AG10803 (cell line): ENCODE data around the gene SSBP3.

Experiments used
- DNase-seq: peaks from one replicate; pipeline ENCODE4 v3.0.0; 2010; ENCODE audit warnings: low read depth
- H3K4me3 ChIP-seq: 2 replicates; pipeline ENCODE4 v1.5.1; 2011; ENCODE audit warnings: mild to moderate bottlenecking, low read length, control low read depth
- TF ChIP-seq, protein P1 (sequence below): conservative IDR thresholded peaks from 2 replicates; pipeline ENCODE4 v1.5.1; 2011; ENCODE audit warnings: mild to moderate bottlenecking, low read length, control low read depth, inconsistent platforms

Gene SSBP3

DNA sequence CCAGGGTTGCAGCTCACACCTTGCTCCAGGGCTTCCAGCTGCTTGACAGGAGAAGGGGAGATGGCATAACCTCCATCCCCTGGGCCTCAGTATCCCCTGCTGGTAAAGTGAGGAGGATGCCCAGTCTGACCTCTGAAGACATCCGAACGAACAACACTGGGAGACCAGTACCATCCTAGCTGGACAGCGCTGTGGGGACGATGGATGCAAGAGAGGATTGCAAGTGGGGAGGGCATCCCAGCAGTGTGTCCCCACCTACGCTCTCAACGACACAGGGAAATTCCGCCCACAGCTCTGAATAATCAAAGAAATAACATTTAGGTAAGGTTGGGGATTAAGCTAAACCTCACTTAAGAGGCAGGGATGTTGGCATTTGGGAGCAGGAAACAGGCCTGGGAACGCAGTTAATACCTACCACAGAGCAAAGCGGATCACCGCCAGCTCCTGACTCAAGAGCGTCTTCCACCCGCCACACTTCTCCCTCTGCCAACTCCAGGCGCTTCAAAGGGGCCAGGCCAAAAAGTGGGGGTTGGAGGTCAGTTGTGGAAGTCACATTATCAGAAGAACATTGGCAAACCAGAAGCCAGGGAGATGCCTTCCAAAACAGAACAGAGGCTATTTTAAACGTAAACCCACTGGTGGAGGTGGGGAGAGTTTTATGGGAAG is 47.6 kb downstream of the SSBP3 start:
- TF ChIP-seq, protein P1, sequence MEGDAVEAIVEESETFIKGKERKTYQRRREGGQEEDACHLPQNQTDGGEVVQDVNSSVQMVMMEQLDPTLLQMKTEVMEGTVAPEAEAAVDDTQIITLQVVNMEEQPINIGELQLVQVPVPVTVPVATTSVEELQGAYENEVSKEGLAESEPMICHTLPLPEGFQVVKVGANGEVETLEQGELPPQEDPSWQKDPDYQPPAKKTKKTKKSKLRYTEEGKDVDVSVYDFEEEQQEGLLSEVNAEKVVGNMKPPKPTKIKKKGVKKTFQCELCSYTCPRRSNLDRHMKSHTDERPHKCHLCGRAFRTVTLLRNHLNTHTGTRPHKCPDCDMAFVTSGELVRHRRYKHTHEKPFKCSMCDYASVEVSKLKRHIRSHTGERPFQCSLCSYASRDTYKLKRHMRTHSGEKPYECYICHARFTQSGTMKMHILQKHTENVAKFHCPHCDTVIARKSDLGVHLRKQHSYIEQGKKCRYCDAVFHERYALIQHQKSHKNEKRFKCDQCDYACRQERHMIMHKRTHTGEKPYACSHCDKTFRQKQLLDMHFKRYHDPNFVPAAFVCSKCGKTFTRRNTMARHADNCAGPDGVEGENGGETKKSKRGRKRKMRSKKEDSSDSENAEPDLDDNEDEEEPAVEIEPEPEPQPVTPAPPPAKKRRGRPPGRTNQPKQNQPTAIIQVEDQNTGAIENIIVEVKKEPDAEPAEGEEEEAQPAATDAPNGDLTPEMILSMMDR, result no peak
- no peak for DNase-seq
- no peak overlapping the region for H3K4me3 ChIP-seq

DNA sequence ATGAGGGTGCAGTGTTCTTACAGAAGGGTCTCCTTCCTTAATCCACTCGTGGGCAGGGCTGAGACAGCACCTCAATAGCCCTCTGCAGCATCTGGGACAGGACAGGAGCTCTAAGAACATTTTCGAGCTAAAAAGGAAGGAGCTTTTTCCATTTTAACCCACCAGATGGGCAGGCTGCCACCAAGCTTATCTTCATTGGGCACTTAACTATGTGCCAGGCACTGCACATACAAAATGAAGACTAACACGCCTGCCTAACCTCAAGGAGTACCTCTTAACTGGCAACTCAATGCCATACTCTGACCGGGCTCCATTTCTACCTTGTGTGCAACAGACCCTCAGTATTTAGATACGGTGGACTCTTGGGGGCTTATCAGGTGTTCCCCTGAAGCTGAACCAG is 48.2 kb downstream of the SSBP3 start:
- no peak overlapping the region for H3K4me3 ChIP-seq
- DNase-seq, result no peak
- TF ChIP-seq, protein P1, result no peak

DNA sequence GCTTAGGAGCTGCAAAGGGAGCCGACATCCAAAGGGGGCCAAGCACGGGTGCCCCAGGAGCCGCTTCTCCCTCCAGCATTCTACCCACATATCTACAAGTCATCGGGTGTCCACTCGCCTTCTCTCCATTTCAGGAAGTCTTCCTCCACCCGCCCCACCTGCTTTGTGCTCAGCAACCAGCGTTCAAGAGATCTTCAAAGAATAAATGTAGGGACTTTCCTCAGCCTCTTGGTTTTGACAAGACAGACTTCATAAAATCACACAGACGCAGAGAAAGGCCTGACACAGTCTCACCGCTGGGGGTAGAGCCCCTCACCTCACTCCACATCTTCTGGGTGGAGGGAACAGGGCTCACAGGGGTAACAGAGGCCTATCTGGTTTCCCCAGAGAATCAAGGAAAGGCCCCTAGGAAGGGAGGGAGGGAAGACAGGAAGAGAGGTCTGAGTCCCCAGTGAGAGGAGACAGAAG is 49.5 kb downstream of the SSBP3 start:
- no peak overlapping the region for H3K4me3 ChIP-seq
- no peak for DNase-seq
- TF ChIP-seq, protein P1, result no peak

DNA sequence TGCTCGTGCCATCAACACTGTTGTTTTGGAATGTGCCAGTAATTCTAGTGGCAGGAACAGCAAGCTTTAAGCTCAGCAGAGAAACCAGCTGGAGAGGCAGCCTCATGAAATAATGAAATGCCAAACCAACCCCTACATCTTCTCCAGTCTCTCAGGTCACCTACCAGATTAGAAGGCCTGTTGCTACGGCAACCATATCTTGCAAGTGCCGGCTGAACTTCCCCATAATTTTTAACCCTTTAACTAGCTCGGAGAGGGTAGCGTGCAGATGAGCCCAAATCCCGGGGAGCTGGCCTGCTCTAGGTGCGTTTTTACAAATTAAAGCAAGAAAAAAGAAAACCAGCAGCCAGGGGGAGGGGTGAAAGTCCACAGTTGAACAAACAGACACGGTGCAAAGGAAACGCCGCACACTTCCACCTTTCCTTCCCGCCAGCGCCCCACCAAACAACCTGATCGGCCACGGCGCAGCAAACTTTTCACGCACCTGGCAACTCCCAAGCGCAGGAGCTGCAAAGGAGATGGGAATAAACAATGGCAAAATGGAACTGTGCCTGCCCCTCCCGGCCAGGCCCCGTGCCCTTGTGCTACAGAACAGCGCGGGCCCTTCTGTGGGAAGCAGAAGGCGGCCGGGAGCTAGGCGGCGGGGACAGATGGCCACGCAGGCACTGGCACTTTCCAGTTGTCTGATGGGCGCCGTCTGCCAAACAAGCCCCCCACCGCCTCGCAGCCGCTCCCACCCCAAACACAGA is 50.1 kb downstream of the SSBP3 start:
- TF ChIP-seq, protein P1, result no peak
- no peak for DNase-seq
- no peak overlapping the region for H3K4me3 ChIP-seq

DNA sequence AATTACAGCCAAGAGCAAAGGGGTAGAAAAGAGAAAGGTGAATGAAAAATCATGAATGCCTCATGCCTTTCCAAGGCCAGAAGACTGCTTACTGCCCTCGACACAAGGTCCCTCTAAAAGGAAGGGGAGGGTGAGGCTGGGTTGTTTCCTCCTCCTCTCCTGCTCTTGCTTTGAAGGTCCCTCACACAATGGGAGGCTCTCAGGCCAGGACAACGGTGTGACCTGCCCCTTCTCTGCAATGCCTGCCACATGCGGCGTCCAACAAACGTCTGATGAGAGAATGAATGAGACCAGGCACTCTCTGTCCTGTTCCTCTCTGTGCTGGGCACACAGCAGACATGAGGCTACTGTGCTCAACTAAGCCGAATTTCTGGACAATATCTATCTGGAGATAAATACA is 51.3 kb downstream of the SSBP3 start:
- TF ChIP-seq, protein P1, result no peak
- DNase-seq, result no peak

DNA sequence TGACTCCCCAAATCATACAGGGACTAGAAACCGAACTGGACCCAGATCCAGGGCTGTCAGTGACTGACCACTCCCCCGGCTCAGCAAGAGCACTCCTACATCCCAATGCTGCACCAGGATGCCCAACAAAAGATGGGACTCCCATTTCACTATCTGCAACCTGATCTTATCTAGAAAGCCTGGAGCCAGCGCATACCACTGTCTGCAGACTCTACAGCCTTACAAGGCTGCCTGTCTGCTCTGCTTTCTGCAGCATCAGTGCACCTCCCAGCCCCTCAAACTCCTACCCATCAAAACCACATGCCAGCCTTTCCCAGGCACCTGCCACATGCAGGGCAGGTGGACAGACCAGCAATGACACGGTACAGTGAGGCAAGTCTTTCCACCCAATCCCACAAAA is 52.2 kb downstream of the SSBP3 start:
- no peak overlapping the region for H3K4me3 ChIP-seq
- TF ChIP-seq, protein P1, result no peak
- no peak for DNase-seq

More for the DNA sequence above, 51.3 kb downstream of the SSBP3 start:
- H3K4me3 ChIP-seq, result no peak overlapping the region

DNA sequence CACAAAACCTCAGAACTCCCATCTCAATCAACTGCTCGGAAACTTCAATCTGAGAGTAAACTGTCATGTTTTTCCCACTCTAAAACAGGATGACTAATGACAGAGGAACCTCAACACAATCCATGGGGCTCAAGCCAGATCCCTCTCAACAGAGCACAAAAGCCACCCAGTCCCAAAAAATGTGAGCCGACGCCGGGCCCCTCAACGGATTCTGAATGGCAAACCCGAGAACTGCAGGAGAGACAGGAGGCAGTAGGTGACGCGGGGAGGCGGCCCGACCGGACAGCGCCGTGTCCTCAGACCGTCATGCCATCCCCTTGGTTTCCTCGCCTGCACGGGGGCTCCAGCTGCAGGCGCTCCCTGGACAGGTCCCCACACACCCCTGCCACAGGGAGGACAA is 53.4 kb downstream of the SSBP3 start:
- no peak for DNase-seq
- H3K4me3 ChIP-seq, result no peak overlapping the region
- TF ChIP-seq, protein P1, result no peak
